ENCODE data around the gene AKAP11.

- TF ChIP-seq CTCF (IDR thresholded peaks at IDR 0.05) = peak in 1 of 12 donors; percentile 8
- TF ChIP-seq POLR2A (IDR thresholded peaks at IDR 0.05) = no peak
Measured at GRCh38 chr13:42272115-42272803, at the start of gene AKAP11.
